Natural killer cell (primary cell): ENCODE measurements around the gene TCN2. TPM values are rescaled to one million over a fixed set of nuclear protein-coding genes. Genes with fewer than 3 reads are reported as not detected.
"Not testable (repeated sequence)": the region's sequence is repeated elsewhere in the genome, so short reads cannot be mapped to it uniquely, and the experiment has no call there.

ENCODE experiments used
- ATAC-seq, 3 donors: fragments of 150-1000 bp in 2 of 3; fragments of 200-7000 bp in 1 of 3; cut with Tn5 transposase; 1 replicate in 1 of 3; 2 replicates in 2 of 3; pipeline ENCODE4 v1.10.0; 2021; ENCODE audit warnings: mild to moderate bottlenecking in 2 of 3, moderate library complexity in 2 of 3
- DNase-seq, 2 donors: peaks; one replicate each; pipeline versions ENCODE4 v3.0.0 to v3.0.0-alpha.2; 2013 to 2021; ENCODE audit warnings: mixed read lengths in 1 of 2
- H3K27ac ChIP-seq: one replicate; pipeline ENCODE4 v1.5.1; 2013; ENCODE audit warnings: mild to moderate bottlenecking, low read length
- H3K27me3 ChIP-seq: one replicate; pipeline ENCODE4 v1.6.1; 2013; ENCODE audit warnings: low read length; ENCODE audit not compliant: control insufficient read depth, insufficient read depth
- H3K36me3 ChIP-seq: one replicate; pipeline ENCODE4 v1.6.1; 2013; ENCODE audit warnings: low read length; ENCODE audit not compliant: control insufficient read depth, insufficient read depth
- H3K4me1 ChIP-seq: one replicate; pipeline ENCODE4 v1.6.1; 2013; ENCODE audit warnings: low read length; ENCODE audit not compliant: control insufficient read depth, insufficient read depth
- H3K4me3 ChIP-seq: one replicate; pipeline ENCODE4 v1.5.1; 2013; ENCODE audit warnings: low read length
- H3K9me3 ChIP-seq: one replicate; pipeline ENCODE4 v1.6.1; 2013; ENCODE audit warnings: low read length; ENCODE audit not compliant: control insufficient read depth, insufficient read depth
- H3K27ac Mint-ChIP-seq, 2 donors: one replicate each; pipeline ENCODE4 v1.8.0; 2022; ENCODE audit warnings: mild to moderate bottlenecking in 2 of 2, mixed read lengths in 2 of 2, moderate library complexity in 1 of 2
- H3K27me3 Mint-ChIP-seq, 2 donors: one replicate each; pipeline ENCODE4 v1.8.0; 2022; ENCODE audit warnings: low read depth in 2 of 2, mixed read lengths in 2 of 2
- H3K36me3 Mint-ChIP-seq: one replicate; pipeline ENCODE4 v1.8.0; 2022; ENCODE audit warnings: mixed read lengths
- H3K4me1 Mint-ChIP-seq, 2 donors: one replicate each; pipeline ENCODE4 v1.8.0; 2022; ENCODE audit warnings: mixed read lengths in 2 of 2
- H3K4me3 Mint-ChIP-seq: one replicate; pipeline ENCODE4 v1.8.0; 2022; ENCODE audit warnings: mild to moderate bottlenecking, moderate library complexity, mixed read lengths
- H3K9me3 Mint-ChIP-seq, 2 donors: one replicate each; pipeline ENCODE4 v1.8.0; 2022; ENCODE audit warnings: mixed read lengths in 2 of 2
- CTCF ChIP-seq: fragments of 200-600 bp; IDR thresholded peaks from one replicate; pipeline ENCODE4 v1.8.0; 2022; ENCODE audit warnings: antibody characterized with exemption
- WGBS: methylation state at CpG from one replicate; pipeline ENCODE4 v1.1.7; 2013; ENCODE audit warnings: missing lambda C conversion rate; ENCODE audit not compliant: insufficient coverage; 5-methylcytosine and 5-hydroxymethylcytosine counted together
- intact Hi-C: fragments of 100-400 bp; cut with micrococcal nuclease; formaldehyde crosslinking; loops from one replicate; pipeline ENCODE4 v1.14.2; 2022
- total RNA-seq, 4 donors: library from RNA; stranded (reverse); fragments of 120-200 nt in 1 of 4; gene quantifications; one replicate each; pipeline versions ENCODE4 v1.2.3 to v1.2.4, GENCODE V29; 2013 to 2022

The TCN2 gene
- total RNA-seq: 1 to 10 TPM in 1 of 3 donors, under 1 TPM in 2; 0.42 to 1.2 (median 0.95) TPM
- 0.47 TPM for total RNA-seq (2013)

- no peaks in the 10 kb centered on the region for H3K9me3 Mint-ChIP-seq
- H3K27me3 Mint-ChIP-seq: peaks cover 0 to 7% of the 10 kb centered on the region in 2 donors
- WGBS: 6% methylated on average over 22 of the region's 24 CpGs
- no peak for TF ChIP-seq CTCF
- peak within 1 kb of the TSS in 1 of 2 donors; percentile 86 for H3K27ac Mint-ChIP-seq
- ATAC-seq: peak; percentile 69 to 77 (median 73)
- peak within 1 kb of the TSS; percentile 75 for H3K4me3 Mint-ChIP-seq
- H3K4me1 Mint-ChIP-seq: peaks cover 13 to 27% of the 10 kb centered on the region in 2 donors
- Histone ChIP-seq H3K36me3 (no peaks in the 10 kb centered on the region), H3K4me3 (peak within 1 kb of the TSS; percentile 50), H3K27ac (no peak within 1 kb of the TSS), H3K9me3 (no peaks in the 10 kb centered on the region), H3K27me3 (no peaks in the 10 kb centered on the region), H3K4me1 (peaks cover 47% of the 10 kb centered on the region)
- no peaks in the 10 kb centered on the region for H3K36me3 Mint-ChIP-seq
- intact Hi-C loops: no loop called here
- DNase-seq: peak; percentile 29 to 50
Measured at GRCh38 chr22:30606455-30607299, at the start of gene TCN2. Gene TCN2, plus strand, starts transcription at chr22:30607174. Its CDS starts 158 bp downstream, at chr22:30607332.

- no peak for TF ChIP-seq CTCF
- ATAC-seq: no peak
- Histone ChIP-seq H3K36me3 (no peaks in the 10 kb centered on the region), H3K9me3 (no peaks in the 10 kb centered on the region), H3K27me3 (no peaks in the 10 kb centered on the region), H3K27ac (no peak overlapping the region), H3K4me1 (no peaks in the 10 kb centered on the region), H3K4me3 (no peak overlapping the region)
- Mint-ChIP-seq H3K4me1 (no peaks in the 10 kb centered on the region), H3K27ac (no peak overlapping the region), H3K36me3 (no peaks in the 10 kb centered on the region), H3K27me3 (no peaks in the 10 kb centered on the region), H3K9me3 (no peaks in the 10 kb centered on the region), H3K4me3 (no peak overlapping the region)
- WGBS: 89% methylated on average over 8 of the region's 8 CpGs
- intact Hi-C loops: no loop called here
- no peak for DNase-seq
Measured at GRCh38 chr22:30557243-30557642, 49.7 kb upstream of the TCN2 start.

GRCh38 chr22:30559889-30560288 is 47.1 kb upstream of the TCN2 start:
- Mint-ChIP-seq H3K36me3 (no peaks in the 10 kb centered on the region), H3K4me3 (no peak overlapping the region)
- intact Hi-C loops: no loop called here

GRCh38 chr22:30560643-30561202 is 46.3 kb upstream of the TCN2 start:
- H3K36me3 Mint-ChIP-seq, H3K27ac Mint-ChIP-seq, H3K9me3 ChIP-seq, H3K36me3 ChIP-seq, H3K27me3 ChIP-seq, ATAC-seq, H3K27ac ChIP-seq, H3K4me3 ChIP-seq, DNase-seq, H3K4me3 Mint-ChIP-seq, H3K27me3 Mint-ChIP-seq, H3K9me3 Mint-ChIP-seq, intact Hi-C loops, H3K4me1 Mint-ChIP-seq, H3K4me1 ChIP-seq: not testable (repeated sequence)
- whole genome bisulfite sequencing: 85% methylated on average over 11 of the region's 11 CpGs

More at GRCh38 chr22:30559889-30560288, 47.1 kb upstream of the TCN2 start:
- H3K9me3 Mint-ChIP-seq: no peaks in the 10 kb centered on the region
- H3K4me1 ChIP-seq: no peaks in the 10 kb centered on the region
- H3K27ac Mint-ChIP-seq: no peak overlapping the region
- no peaks in the 10 kb centered on the region for H3K4me1 Mint-ChIP-seq
- TF ChIP-seq CTCF: no peak
- H3K27me3 ChIP-seq: no peaks in the 10 kb centered on the region
- H3K36me3 ChIP-seq: no peaks in the 10 kb centered on the region
- no peak overlapping the region for H3K27ac ChIP-seq
- H3K9me3 ChIP-seq: no peaks in the 10 kb centered on the region
- no peaks in the 10 kb centered on the region for H3K27me3 Mint-ChIP-seq
- DNase-seq (no peak), ATAC-seq (no peak)
- no peak overlapping the region for H3K4me3 ChIP-seq
- 90% methylated on average over 6 of the region's 6 CpGs for WGBS
